ENCODE results near the gene RASGEF1B.

RASGEF1B gene

GRCh38 chr4:81471588-81472280 lies at the start of gene RASGEF1B:
TSS of gene RASGEF1B (minus strand) at chr4:81471907. CDS start at chr4:81459508, 12,399 bp downstream.
- H3K4me1 ChIP-seq (ENCODE audit: control insufficient read depth, insufficient read depth, low read length), result peaks cover 1% of the 10 kb centered on the region; the same call in 1 of the 2 replicates

GRCh38 chr4:81519856-81520255 lies 48.1 kb upstream of the RASGEF1B start:
- H3K27ac ChIP-seq (ENCODE audit: low read length), result no peak overlapping the region

More at GRCh38 chr4:81471588-81472280, at the start of gene RASGEF1B:
- Histone ChIP-seq H3K27me3 (ENCODE audit: control insufficient read depth, insufficient read depth, low read length) (no peaks in the 10 kb centered on the region), H3K36me3 (ENCODE audit: control insufficient read depth, insufficient read depth, low read length) (no peaks in the 10 kb centered on the region), H3K27ac (ENCODE audit: low read length) (no peak within 1 kb of the TSS), H3K9me3 (ENCODE audit: control insufficient read depth, insufficient read depth, low read length) (no peaks in the 10 kb centered on the region), H3K4me3 (ENCODE audit: low read length) (peak within 1 kb of the TSS; percentile 89; the same call in 1 of the 2 replicates)
- DNase-seq (ENCODE audit: low read depth, low spot score), result no peak
- no CpG with 5 or more reads among the region's 71 CpGs for WGBS (ENCODE audit: insufficient coverage, insufficient read length)

GRCh38 chr4:81519427-81519773 lies 47.7 kb upstream of the RASGEF1B start:
- Histone ChIP-seq H3K27me3 (ENCODE audit: control insufficient read depth, insufficient read depth, low read length) (no peaks in the 10 kb centered on the region), H3K9me3 (ENCODE audit: control insufficient read depth, insufficient read depth, low read length) (no peaks in the 10 kb centered on the region), H3K4me3 (ENCODE audit: low read length) (no peak overlapping the region), H3K36me3 (ENCODE audit: control insufficient read depth, insufficient read depth, low read length) (no peaks in the 10 kb centered on the region), H3K4me1 (ENCODE audit: control insufficient read depth, insufficient read depth, low read length) (peaks cover 4% of the 10 kb centered on the region; the same call in 1 of the 2 replicates), H3K27ac (ENCODE audit: low read length) (no peak overlapping the region)
- DNase-seq (ENCODE audit: low read depth, low spot score), result no peak
- no CpG with 5 or more reads among the region's 3 CpGs for WGBS (ENCODE audit: insufficient coverage, insufficient read length)

More at GRCh38 chr4:81519856-81520255, 48.1 kb upstream of the RASGEF1B start:
- Histone ChIP-seq H3K4me3 (ENCODE audit: low read length) (no peak overlapping the region), H3K36me3 (ENCODE audit: control insufficient read depth, insufficient read depth, low read length) (no peaks in the 10 kb centered on the region), H3K9me3 (ENCODE audit: control insufficient read depth, insufficient read depth, low read length) (no peaks in the 10 kb centered on the region), H3K4me1 (ENCODE audit: control insufficient read depth, insufficient read depth, low read length) (peaks cover 4% of the 10 kb centered on the region; the same call in 1 of the 2 replicates), H3K27me3 (ENCODE audit: control insufficient read depth, insufficient read depth, low read length) (no peaks in the 10 kb centered on the region)
- WGBS (ENCODE audit: insufficient coverage, insufficient read length), result no CpG with 5 or more reads among the region's 6 CpGs
- no peak for DNase-seq (ENCODE audit: low read depth, low spot score)

GRCh38 chr4:81518762-81519426 lies 47.2 kb upstream of the RASGEF1B start:
- Histone ChIP-seq H3K27me3 (ENCODE audit: control insufficient read depth, insufficient read depth, low read length) (no peaks in the 10 kb centered on the region), H3K4me3 (ENCODE audit: low read length) (no peak overlapping the region), H3K4me1 (ENCODE audit: control insufficient read depth, insufficient read depth, low read length) (peaks cover 4% of the 10 kb centered on the region; the same call in 1 of the 2 replicates), H3K36me3 (ENCODE audit: control insufficient read depth, insufficient read depth, low read length) (no peaks in the 10 kb centered on the region), H3K27ac (ENCODE audit: low read length) (no peak overlapping the region), H3K9me3 (ENCODE audit: control insufficient read depth, insufficient read depth, low read length) (no peaks in the 10 kb centered on the region)
- no CpG with 5 or more reads among the region's 6 CpGs for WGBS (ENCODE audit: insufficient coverage, insufficient read length)
- DNase-seq (ENCODE audit: low read depth, low spot score), result no peak

GRCh38 chr4:81516241-81516640 lies 44.5 kb upstream of the RASGEF1B start:
- Histone ChIP-seq H3K27me3 (ENCODE audit: control insufficient read depth, insufficient read depth, low read length) (no peaks in the 10 kb centered on the region), H3K36me3 (ENCODE audit: control insufficient read depth, insufficient read depth, low read length) (no peaks in the 10 kb centered on the region), H3K4me3 (ENCODE audit: low read length) (no peak overlapping the region), H3K9me3 (ENCODE audit: control insufficient read depth, insufficient read depth, low read length) (no peaks in the 10 kb centered on the region), H3K27ac (ENCODE audit: low read length) (no peak overlapping the region), H3K4me1 (ENCODE audit: control insufficient read depth, insufficient read depth, low read length) (peaks cover 7% of the 10 kb centered on the region; the same call in 1 of the 2 replicates)
- DNase-seq (ENCODE audit: low read depth, low spot score), result no peak
- no CpG with 5 or more reads among the region's 6 CpGs for WGBS (ENCODE audit: insufficient coverage, insufficient read length)

- no peak for DNase-seq (ENCODE audit: low read depth, low spot score)
- no peak overlapping the region for H3K4me3 ChIP-seq (ENCODE audit: low read length)
- no peaks in the 10 kb centered on the region for H3K36me3 ChIP-seq (ENCODE audit: control insufficient read depth, insufficient read depth, low read length)
- no peaks in the 10 kb centered on the region for H3K27me3 ChIP-seq (ENCODE audit: control insufficient read depth, insufficient read depth, low read length)
- H3K4me1 ChIP-seq (ENCODE audit: control insufficient read depth, insufficient read depth, low read length), result 0 out of 2 replicates have a peak, but pooled peaks cover 3% of the 10 kb centered on the region
- no peaks in the 10 kb centered on the region for H3K9me3 ChIP-seq (ENCODE audit: control insufficient read depth, insufficient read depth, low read length)
- no CpG with 5 or more reads among the region's 4 CpGs for WGBS (ENCODE audit: insufficient coverage, insufficient read length)
- no peak overlapping the region for H3K27ac ChIP-seq (ENCODE audit: low read length)
These were observed 41.2 kb upstream of the RASGEF1B start for GRCh38 chr4:81512757-81513501.

- H3K36me3 ChIP-seq (ENCODE audit: control insufficient read depth, insufficient read depth, low read length), result no peaks in the 10 kb centered on the region
- no peaks in the 10 kb centered on the region for H3K27me3 ChIP-seq (ENCODE audit: control insufficient read depth, insufficient read depth, low read length)
- no CpG with 5 or more reads among the region's 4 CpGs for WGBS (ENCODE audit: insufficient coverage, insufficient read length)
- no peak overlapping the region for H3K27ac ChIP-seq (ENCODE audit: low read length)
- H3K4me1 ChIP-seq (ENCODE audit: control insufficient read depth, insufficient read depth, low read length), result 0 out of 2 replicates have a peak, but pooled peaks cover 3% of the 10 kb centered on the region
- no peak overlapping the region for H3K4me3 ChIP-seq (ENCODE audit: low read length)
- no peaks in the 10 kb centered on the region for H3K9me3 ChIP-seq (ENCODE audit: control insufficient read depth, insufficient read depth, low read length)
- no peak for DNase-seq (ENCODE audit: low read depth, low spot score)
These were observed 40.5 kb upstream of the RASGEF1B start for GRCh38 chr4:81512001-81512756.

- Histone ChIP-seq H3K4me1 (ENCODE audit: control insufficient read depth, insufficient read depth, low read length) (0 out of 2 replicates have a peak, but pooled peaks cover 3% of the 10 kb centered on the region), H3K4me3 (ENCODE audit: low read length) (no peak overlapping the region), H3K27me3 (ENCODE audit: control insufficient read depth, insufficient read depth, low read length) (no peaks in the 10 kb centered on the region), H3K9me3 (ENCODE audit: control insufficient read depth, insufficient read depth, low read length) (no peaks in the 10 kb centered on the region), H3K27ac (ENCODE audit: low read length) (no peak overlapping the region), H3K36me3 (ENCODE audit: control insufficient read depth, insufficient read depth, low read length) (no peaks in the 10 kb centered on the region)
- no CpG with 5 or more reads among the region's 3 CpGs for WGBS (ENCODE audit: insufficient coverage, insufficient read length)
- DNase-seq (ENCODE audit: low read depth, low spot score), result no peak
These were observed 39.0 kb upstream of the RASGEF1B start for GRCh38 chr4:81510643-81511178.

- H3K9me3 ChIP-seq (ENCODE audit: control insufficient read depth, insufficient read depth, low read length), result no peaks in the 10 kb centered on the region
- H3K36me3 ChIP-seq (ENCODE audit: control insufficient read depth, insufficient read depth, low read length), result no peaks in the 10 kb centered on the region
- H3K27me3 ChIP-seq (ENCODE audit: control insufficient read depth, insufficient read depth, low read length), result no peaks in the 10 kb centered on the region
- no peak for DNase-seq (ENCODE audit: low read depth, low spot score)
- no peak overlapping the region for H3K27ac ChIP-seq (ENCODE audit: low read length)
- WGBS (ENCODE audit: insufficient coverage, insufficient read length), result no CpG with 5 or more reads among the region's 7 CpGs
- H3K4me3 ChIP-seq (ENCODE audit: low read length), result no peak overlapping the region
- 0 out of 2 replicates have a peak, but pooled peaks cover 3% of the 10 kb centered on the region for H3K4me1 ChIP-seq (ENCODE audit: control insufficient read depth, insufficient read depth, low read length)
These were observed 38.1 kb upstream of the RASGEF1B start for GRCh38 chr4:81509822-81510221.

Measured in iPS DF 6.9 (cell line).